ENCODE measurements around the gene OTULINL.

The OTULINL gene

GRCh38 chr5:14576206-14576605 is 5.4 kb upstream of the OTULINL start:
- no peak overlapping the region for H3K4me3 ChIP-seq (ENCODE audit: insufficient read length, low read depth)
- no peak for DNase-seq (ENCODE audit: low read depth, low spot score)

GRCh38 chr5:14577079-14577725 is 4.4 kb upstream of the OTULINL start:
- TF ChIP-seq ZNF274 (IDR thresholded peaks at IDR 0.05; ENCODE audit: low read depth, low read length) (no peak), SUZ12 (IDR thresholded peaks at IDR 0.05; ENCODE audit: extremely low read depth, insufficient read depth, insufficient read length) (no peak), YY1 (IDR thresholded peaks at IDR 0.05; ENCODE audit: insufficient read depth, insufficient read length) (no peak)
- no peak overlapping the region for H3K4me3 ChIP-seq (ENCODE audit: insufficient read length, low read depth)
- peaks cover 23% of the 10 kb centered on the region for H3K27me3 ChIP-seq (ENCODE audit: insufficient read depth, insufficient read length)
- no peaks in the 10 kb centered on the region; the same call in 1 of the 2 replicates for H3K9me3 ChIP-seq (ENCODE audit: insufficient read depth, low read length)
- no peak overlapping the region for H3K9ac ChIP-seq (ENCODE audit: insufficient read length, low read depth)
- H3K4me1 ChIP-seq (ENCODE audit: insufficient read depth, insufficient read length) = no peaks in the 10 kb centered on the region
- no peaks in the 10 kb centered on the region for H3K36me3 ChIP-seq (ENCODE audit: insufficient read depth, insufficient read length, low read length)
- no peak for DNase-seq (ENCODE audit: low read depth, low spot score)

More at GRCh38 chr5:14576206-14576605, 5.4 kb upstream of the OTULINL start:
- Histone ChIP-seq H3K4me1 (ENCODE audit: insufficient read depth, insufficient read length) (no peaks in the 10 kb centered on the region), H3K9me3 (ENCODE audit: insufficient read depth, low read length) (no peaks in the 10 kb centered on the region; the same call in 1 of the 2 replicates), H3K36me3 (ENCODE audit: insufficient read depth, insufficient read length, low read length) (no peaks in the 10 kb centered on the region), H3K27me3 (ENCODE audit: insufficient read depth, insufficient read length) (peaks cover 21% of the 10 kb centered on the region), H3K9ac (ENCODE audit: insufficient read length, low read depth) (no peak overlapping the region)
- TF ChIP-seq SUZ12 (IDR thresholded peaks at IDR 0.05; ENCODE audit: extremely low read depth, insufficient read depth, insufficient read length) = no peak
- TF ChIP-seq ZNF274 (IDR thresholded peaks at IDR 0.05; ENCODE audit: low read depth, low read length) = no peak
- TF ChIP-seq YY1 (IDR thresholded peaks at IDR 0.05; ENCODE audit: insufficient read depth, insufficient read length) = no peak

GRCh38 chr5:14577971-14578370 is 3.6 kb upstream of the OTULINL start:
- peaks cover 26% of the 10 kb centered on the region for H3K27me3 ChIP-seq (ENCODE audit: insufficient read depth, insufficient read length)
- no peaks in the 10 kb centered on the region for H3K4me1 ChIP-seq (ENCODE audit: insufficient read depth, insufficient read length)
- H3K9ac ChIP-seq (ENCODE audit: insufficient read length, low read depth) = no peak overlapping the region
- no peaks in the 10 kb centered on the region; the same call in 1 of the 2 replicates for H3K9me3 ChIP-seq (ENCODE audit: insufficient read depth, low read length)
- DNase-seq (ENCODE audit: low read depth, low spot score) = no peak
- no peak for TF ChIP-seq YY1 (IDR thresholded peaks at IDR 0.05; ENCODE audit: insufficient read depth, insufficient read length)
- no peak overlapping the region for H3K4me3 ChIP-seq (ENCODE audit: insufficient read length, low read depth)
- no peaks in the 10 kb centered on the region for H3K36me3 ChIP-seq (ENCODE audit: insufficient read depth, insufficient read length, low read length)

GRCh38 chr5:14579246-14579645 is 2.3 kb upstream of the OTULINL start:
- no peaks in the 10 kb centered on the region; the same call in 1 of the 2 replicates for H3K9me3 ChIP-seq (ENCODE audit: insufficient read depth, low read length)
- TF ChIP-seq YY1 (IDR thresholded peaks at IDR 0.05; ENCODE audit: insufficient read depth, insufficient read length) (no peak), ZNF274 (IDR thresholded peaks at IDR 0.05; ENCODE audit: low read depth, low read length) (no peak), SUZ12 (IDR thresholded peaks at IDR 0.05; ENCODE audit: extremely low read depth, insufficient read depth, insufficient read length) (no peak)
- H3K9ac ChIP-seq (ENCODE audit: insufficient read length, low read depth) = no peak overlapping the region
- no peak overlapping the region for H3K4me3 ChIP-seq (ENCODE audit: insufficient read length, low read depth)
- DNase-seq (ENCODE audit: low read depth, low spot score) = no peak
- no peaks in the 10 kb centered on the region for H3K4me1 ChIP-seq (ENCODE audit: insufficient read depth, insufficient read length)
- peaks cover 36% of the 10 kb centered on the region for H3K27me3 ChIP-seq (ENCODE audit: insufficient read depth, insufficient read length)
- H3K36me3 ChIP-seq (ENCODE audit: insufficient read depth, insufficient read length, low read length) = no peaks in the 10 kb centered on the region

- no peak for TF ChIP-seq SUZ12 (IDR thresholded peaks at IDR 0.05; ENCODE audit: extremely low read depth, insufficient read depth, insufficient read length)
- no peak for TF ChIP-seq YY1 (IDR thresholded peaks at IDR 0.05; ENCODE audit: insufficient read depth, insufficient read length)
- no peak for TF ChIP-seq ZNF274 (IDR thresholded peaks at IDR 0.05; ENCODE audit: low read depth, low read length)
- Histone ChIP-seq H3K4me1 (ENCODE audit: insufficient read depth, insufficient read length) (no peaks in the 10 kb centered on the region), H3K9ac (ENCODE audit: insufficient read length, low read depth) (no peak overlapping the region), H3K9me3 (ENCODE audit: insufficient read depth, low read length) (peaks cover 4% of the 10 kb centered on the region), H3K36me3 (ENCODE audit: insufficient read depth, insufficient read length, low read length) (no peaks in the 10 kb centered on the region), H3K27me3 (ENCODE audit: insufficient read depth, insufficient read length) (peaks cover 37% of the 10 kb centered on the region), H3K4me3 (ENCODE audit: insufficient read length, low read depth) (no peak overlapping the region)
- no peak for DNase-seq (ENCODE audit: low read depth, low spot score)
Measured at GRCh38 chr5:14579731-14580397, 1.7 kb upstream of the OTULINL start.

- no peaks in the 10 kb centered on the region for H3K4me1 ChIP-seq (ENCODE audit: insufficient read depth, insufficient read length)
- no peak overlapping the region for H3K9ac ChIP-seq (ENCODE audit: insufficient read length, low read depth)
- no peak for DNase-seq (ENCODE audit: low read depth, low spot score)
- TF ChIP-seq ZNF274 (IDR thresholded peaks at IDR 0.05; ENCODE audit: low read depth, low read length) (no peak), YY1 (IDR thresholded peaks at IDR 0.05; ENCODE audit: insufficient read depth, insufficient read length) (no peak)
- no peak overlapping the region for H3K4me3 ChIP-seq (ENCODE audit: insufficient read length, low read depth)
- peaks cover 10% of the 10 kb centered on the region for H3K9me3 ChIP-seq (ENCODE audit: insufficient read depth, low read length)
- no peaks in the 10 kb centered on the region for H3K36me3 ChIP-seq (ENCODE audit: insufficient read depth, insufficient read length, low read length)
- H3K27me3 ChIP-seq (ENCODE audit: insufficient read depth, insufficient read length) = peaks cover 37% of the 10 kb centered on the region
Measured at GRCh38 chr5:14580398-14581034, 1.1 kb upstream of the OTULINL start.
